HepG2 (cell line): ENCODE data around the gene ARFGEF2. TPM values are rescaled to one million over a fixed set of nuclear protein-coding genes. Genes with fewer than 3 reads are reported as not detected.
A peak's percentile ranks its signal among the peaks of the same experiment; 100 is the strongest.

Source experiments
- ATAC-seq: fragments of 200-7000 bp; cut with Tn5 transposase; 3 replicates; pipeline ENCODE4 v1.9.1; 2020; ENCODE audit warnings: mild to moderate bottlenecking, moderate library complexity
- BruUV-seq: library from RNA; stranded (reverse); fragments of 400-500 nt; replicated peaks from 2 replicates; lab custom pipeline; 2021; lab: Mats Ljungman, UMichigan
- CTCF ChIA-PET: fragments of 300-600 bp; formaldehyde crosslinking; extraction: SDS; loops from one replicate; lab custom pipeline; 2021; ENCODE audit warnings: low total read pairs, inconsistent platforms, low intra/inter-chr PET ratio; lab: Yijun Ruan, JAX
- POLR2A ChIA-PET: fragments of 350-600 bp; sonication (Branson Sonifier 250); formaldehyde crosslinking; loops from one replicate; lab custom pipeline; 2020; ENCODE audit warnings: antibody characterized with exemption, inconsistent platforms; lab: Yijun Ruan, JAX
- DNase-seq: peaks from one replicate; pipeline ENCODE4 v3.0.0-alpha.2; 2015; ENCODE audit warnings: low spot score
- FAIRE-seq: peaks from 3 replicates; lab custom pipeline; 2011; peaks lifted over from hg19 to GRCh38; lab: Jason Lieb, UNC
- H2AFZ ChIP-seq: one replicate; pipeline ENCODE4 v1.6.1; 2011; ENCODE audit warnings: low read length, inconsistent platforms
- H3K27ac ChIP-seq: fragments of 300-600 bp; 3 replicates; pipeline ENCODE4 v1.8.0; 2011; ENCODE audit warnings: mixed run types, mild to moderate bottlenecking, mixed read lengths, low read length, inconsistent platforms; ENCODE audit not compliant: insufficient read depth; ENCODE audit errors: extremely low read length
- H3K27me3 ChIP-seq, 2 experiments: fragments of 200-600 bp in 1 of 2; 2 replicates in 1 of 2; 3 replicates in 1 of 2; pipeline versions ENCODE4 v1.6.0 to v1.8.0; 2011; ENCODE audit warnings: low read length in 2 of 2, mild to moderate bottlenecking in 2 of 2, moderate library complexity in 2 of 2, inconsistent platforms in 1 of 2; ENCODE audit not compliant: insufficient read depth in 2 of 2, control insufficient read depth in 1 of 2
- H3K36me3 ChIP-seq, 2 experiments: fragments of 200-600 bp in 1 of 2; replicated peaks in 1 of 2; 2 replicates in 1 of 2; 3 replicates in 1 of 2; pipeline versions ENCODE4 v1.5.1 to v1.8.0; 2011; ENCODE audit warnings: low read length in 2 of 2, inconsistent platforms in 1 of 2; ENCODE audit not compliant: insufficient read depth in 2 of 2, control insufficient read depth in 1 of 2
- H3K4me1 ChIP-seq: 2 replicates; pipeline ENCODE4 v1.5.1; 2012; ENCODE audit warnings: low read length, inconsistent platforms; ENCODE audit not compliant: insufficient read depth
- H3K4me2 ChIP-seq: 2 replicates; pipeline ENCODE4 v1.6.0; 2011; ENCODE audit warnings: low read depth, low read length, inconsistent platforms
- H3K4me3 ChIP-seq, 3 experiments: fragments of 200-600 bp in 1 of 3; sonication (generic), shearing (Covaris generic) in 1 of 3; replicated peaks in 1 of 3; 2 replicates each; pipeline ENCODE4 v1.5.1; 2011 to 2016; ENCODE audit warnings: low read length in 3 of 3, inconsistent platforms in 2 of 3, low read depth in 2 of 3, mild to moderate bottlenecking in 2 of 3, control low read depth in 1 of 3, mixed read lengths in 1 of 3; ENCODE audit not compliant: insufficient read depth in 1 of 3
- H3K79me2 ChIP-seq: one replicate; pipeline ENCODE4 v1.6.1; 2011; ENCODE audit warnings: low read length, inconsistent platforms; ENCODE audit not compliant: insufficient read depth
- H3K9ac ChIP-seq: 2 replicates; pipeline ENCODE4 v1.6.0; 2011; ENCODE audit warnings: mild to moderate bottlenecking, low read depth, low read length, inconsistent platforms; ENCODE audit not compliant: insufficient read depth
- H3K9me3 ChIP-seq: 2 replicates; pipeline ENCODE4 v1.5.1; 2012; ENCODE audit warnings: mild to moderate bottlenecking, low read length
- H4K20me1 ChIP-seq: 2 replicates; pipeline ENCODE4 v1.6.0; 2011; ENCODE audit warnings: inconsistent platforms, mild to moderate bottlenecking, low read length, moderate library complexity; ENCODE audit not compliant: insufficient read depth
- HNF4A ChIP-seq: sonication (generic); formaldehyde crosslinking; IDR thresholded peaks from 2 replicates; pipeline ENCODE4 v1.4.0; 2020; ENCODE audit warnings: missing genetic modification reagents
- NFE2L1 ChIP-seq: sonication (generic); formaldehyde crosslinking; IDR thresholded peaks from 2 replicates; pipeline ENCODE4 v1.4.0; 2020; ENCODE audit warnings: missing genetic modification reagents, mild to moderate bottlenecking, borderline replicate concordance
- NFYC ChIP-seq: IDR thresholded peaks from 2 replicates; pipeline ENCODE4 v1.6.1; 2016; ENCODE audit warnings: missing genetic modification reagents, missing compliant biosample characterization
- RBM22 ChIP-seq: fragments of 200-400 bp; formaldehyde crosslinking; optimal IDR thresholded peaks from 2 replicates; pipeline ENCODE3; 2017; ENCODE audit warnings: mild to moderate bottlenecking, low read length, moderate library complexity
- TFAP4 ChIP-seq: sonication (generic); IDR thresholded peaks from 2 replicates; pipeline ENCODE4 v1.6.1; 2016; ENCODE audit warnings: low read depth, borderline replicate concordance
- ZNF292 ChIP-seq: sonication (generic); formaldehyde crosslinking; IDR thresholded peaks from 2 replicates; pipeline ENCODE4 v1.8.1; 2022; ENCODE audit warnings: mild to moderate bottlenecking, low read depth, missing genetic modification reagents, borderline replicate concordance
- ZNF7 ChIP-seq: IDR thresholded peaks from 2 replicates; pipeline ENCODE4 v1.6.1; 2016; ENCODE audit warnings: missing biosample characterization, missing genetic modification reagents
- ZNF746 ChIP-seq: sonication (generic); formaldehyde crosslinking; IDR thresholded peaks from 2 replicates; pipeline ENCODE4 v1.8.0; 2022; ENCODE audit warnings: mild to moderate bottlenecking, missing genetic modification reagents
- ZNF766 ChIP-seq: sonication (generic); formaldehyde crosslinking; IDR thresholded peaks from 2 replicates; pipeline ENCODE4 v1.5.0; 2020; ENCODE audit warnings: missing genetic modification reagents, borderline replicate concordance
- WGBS: methylation state at CpG from one replicate; pipeline ENCODE4 v1.1.6; 2017; ENCODE audit warnings: low lambda C conversion rate; 5-methylcytosine and 5-hydroxymethylcytosine counted together
- in situ Hi-C: cut with HindIII; loops from 2 replicates; pipeline ENCODE4 v1.10.0; 2017; ENCODE audit warnings: low pct_unique_long_range_greater_than_20kb; ENCODE audit not compliant: extremely low pct_ligation_motif_present
- intact Hi-C: fragments of 100-400 bp; cut with micrococcal nuclease; formaldehyde crosslinking; loops from one replicate; pipeline ENCODE4 v1.10.0; 2022; ENCODE audit not compliant: unreplicated experiment
- polyA plus RNA-seq, 8 experiments: library from polyadenylated mRNA; depleted of rRNA in 3 of 8; stranded (reverse) in 7 of 8; unstranded in 1 of 8; fragments of >200 nt; fragmentation: Illumina TruSeq in 4 of 8; extraction: Trizol in 4 of 8; gene quantifications; 2 replicates each; pipeline versions ENCODE4 v1.2.1 to v1.2.3, GENCODE V29; 2011 to 2016; ENCODE audit warnings: low read depth in 4 of 8, missing spikeins in 1 of 8, mixed read lengths in 1 of 8; ENCODE audit not compliant: insufficient read depth in 1 of 8
- total RNA-seq, 5 experiments: library from RNA; depleted of rRNA; stranded (reverse); fragments of >200 nt; fragmentation: Illumina TruSeq; extraction: Trizol; gene quantifications; 2 replicates each; pipeline ENCODE4 v1.2.3, GENCODE V29; 2016; ENCODE audit warnings: low read depth in 1 of 5
- TF ChIP-seq, protein P1 (sequence below): sonication (generic); formaldehyde crosslinking; conservative IDR thresholded peaks from 2 replicates; pipeline ENCODE4 v1.4.0; 2020; ENCODE audit warnings: missing genetic modification reagents
- TF ChIP-seq, protein P2 (sequence below): sonication (generic); formaldehyde crosslinking; IDR thresholded peaks from 2 replicates; pipeline ENCODE4 v1.4.0; 2020; ENCODE audit warnings: low read depth, mild to moderate bottlenecking, missing genetic modification reagents
- TF ChIP-seq, protein P3 (sequence below): sonication (generic); formaldehyde crosslinking; IDR thresholded peaks from 2 replicates; pipeline ENCODE4 v1.4.0; 2020; ENCODE audit warnings: missing genetic modification reagents

ARFGEF2 gene
- total and polyA plus RNA-seq, 2 of the 13 experiments (the other 11 are each of a cell fraction or from before 2014, with no cell fraction given): 44.0 to 60.8 TPM

GRCh38 chr20:48937674-48938073 lies 16.2 kb downstream of the ARFGEF2 start:
- BruUV-seq: no TSS peak
- H3K9ac ChIP-seq: no peak overlapping the region
- DNase-seq (no peak), FAIRE-seq (no peak), ATAC-seq (peak; percentile 41)
- no peak overlapping the region for H3K4me2 ChIP-seq
- peaks cover 9 to 21% of the 10 kb centered on the region in 2 experiments for H3K36me3 ChIP-seq
- intact Hi-C loops: no loop called here
- peak overlapping the region; percentile 4 for H3K27ac ChIP-seq
- POLR2A ChIA-PET: interaction anchor here (1.1 kb wide), 1 partner anchor 13 kb away, joined by 3 read pairs; no protein-coding TSS in a partner anchor
- TF ChIP-seq NFYC (0 out of 2 replicates have a peak, but pooled peaks have one; percentile 30), HNF4A (CRISPR knock-in tag) (peak; percentile 14; the same call in 1 of the 2 replicates), ZNF7 (CRISPR knock-in tag) (0 out of 2 replicates have a peak, but pooled peaks have one; percentile 10), ZNF746 (CRISPR knock-in tag) (no peak), RBM22 (peak; percentile 80), NFE2L1 (CRISPR knock-in tag) (no peak), TFAP4 (0 out of 2 replicates have a peak, but pooled peaks have one; percentile 18), ZNF292 (no peak), ZNF766 (CRISPR knock-in tag) (0 out of 2 replicates have a peak, but pooled peaks have one; percentile 24)
- TF ChIP-seq, protein P1, sequence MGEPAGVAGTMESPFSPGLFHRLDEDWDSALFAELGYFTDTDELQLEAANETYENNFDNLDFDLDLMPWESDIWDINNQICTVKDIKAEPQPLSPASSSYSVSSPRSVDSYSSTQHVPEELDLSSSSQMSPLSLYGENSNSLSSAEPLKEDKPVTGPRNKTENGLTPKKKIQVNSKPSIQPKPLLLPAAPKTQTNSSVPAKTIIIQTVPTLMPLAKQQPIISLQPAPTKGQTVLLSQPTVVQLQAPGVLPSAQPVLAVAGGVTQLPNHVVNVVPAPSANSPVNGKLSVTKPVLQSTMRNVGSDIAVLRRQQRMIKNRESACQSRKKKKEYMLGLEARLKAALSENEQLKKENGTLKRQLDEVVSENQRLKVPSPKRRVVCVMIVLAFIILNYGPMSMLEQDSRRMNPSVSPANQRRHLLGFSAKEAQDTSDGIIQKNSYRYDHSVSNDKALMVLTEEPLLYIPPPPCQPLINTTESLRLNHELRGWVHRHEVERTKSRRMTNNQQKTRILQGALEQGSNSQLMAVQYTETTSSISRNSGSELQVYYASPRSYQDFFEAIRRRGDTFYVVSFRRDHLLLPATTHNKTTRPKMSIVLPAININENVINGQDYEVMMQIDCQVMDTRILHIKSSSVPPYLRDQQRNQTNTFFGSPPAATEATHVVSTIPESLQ (CRISPR knock-in tag): 0 out of 2 replicates have a peak, but pooled peaks have one; percentile 50
- TF ChIP-seq, protein P2, sequence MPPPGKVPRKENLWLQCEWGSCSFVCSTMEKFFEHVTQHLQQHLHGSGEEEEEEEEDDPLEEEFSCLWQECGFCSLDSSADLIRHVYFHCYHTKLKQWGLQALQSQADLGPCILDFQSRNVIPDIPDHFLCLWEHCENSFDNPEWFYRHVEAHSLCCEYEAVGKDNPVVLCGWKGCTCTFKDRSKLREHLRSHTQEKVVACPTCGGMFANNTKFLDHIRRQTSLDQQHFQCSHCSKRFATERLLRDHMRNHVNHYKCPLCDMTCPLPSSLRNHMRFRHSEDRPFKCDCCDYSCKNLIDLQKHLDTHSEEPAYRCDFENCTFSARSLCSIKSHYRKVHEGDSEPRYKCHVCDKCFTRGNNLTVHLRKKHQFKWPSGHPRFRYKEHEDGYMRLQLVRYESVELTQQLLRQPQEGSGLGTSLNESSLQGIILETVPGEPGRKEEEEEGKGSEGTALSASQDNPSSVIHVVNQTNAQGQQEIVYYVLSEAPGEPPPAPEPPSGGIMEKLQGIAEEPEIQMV: no peak
- TF ChIP-seq, protein P3, sequence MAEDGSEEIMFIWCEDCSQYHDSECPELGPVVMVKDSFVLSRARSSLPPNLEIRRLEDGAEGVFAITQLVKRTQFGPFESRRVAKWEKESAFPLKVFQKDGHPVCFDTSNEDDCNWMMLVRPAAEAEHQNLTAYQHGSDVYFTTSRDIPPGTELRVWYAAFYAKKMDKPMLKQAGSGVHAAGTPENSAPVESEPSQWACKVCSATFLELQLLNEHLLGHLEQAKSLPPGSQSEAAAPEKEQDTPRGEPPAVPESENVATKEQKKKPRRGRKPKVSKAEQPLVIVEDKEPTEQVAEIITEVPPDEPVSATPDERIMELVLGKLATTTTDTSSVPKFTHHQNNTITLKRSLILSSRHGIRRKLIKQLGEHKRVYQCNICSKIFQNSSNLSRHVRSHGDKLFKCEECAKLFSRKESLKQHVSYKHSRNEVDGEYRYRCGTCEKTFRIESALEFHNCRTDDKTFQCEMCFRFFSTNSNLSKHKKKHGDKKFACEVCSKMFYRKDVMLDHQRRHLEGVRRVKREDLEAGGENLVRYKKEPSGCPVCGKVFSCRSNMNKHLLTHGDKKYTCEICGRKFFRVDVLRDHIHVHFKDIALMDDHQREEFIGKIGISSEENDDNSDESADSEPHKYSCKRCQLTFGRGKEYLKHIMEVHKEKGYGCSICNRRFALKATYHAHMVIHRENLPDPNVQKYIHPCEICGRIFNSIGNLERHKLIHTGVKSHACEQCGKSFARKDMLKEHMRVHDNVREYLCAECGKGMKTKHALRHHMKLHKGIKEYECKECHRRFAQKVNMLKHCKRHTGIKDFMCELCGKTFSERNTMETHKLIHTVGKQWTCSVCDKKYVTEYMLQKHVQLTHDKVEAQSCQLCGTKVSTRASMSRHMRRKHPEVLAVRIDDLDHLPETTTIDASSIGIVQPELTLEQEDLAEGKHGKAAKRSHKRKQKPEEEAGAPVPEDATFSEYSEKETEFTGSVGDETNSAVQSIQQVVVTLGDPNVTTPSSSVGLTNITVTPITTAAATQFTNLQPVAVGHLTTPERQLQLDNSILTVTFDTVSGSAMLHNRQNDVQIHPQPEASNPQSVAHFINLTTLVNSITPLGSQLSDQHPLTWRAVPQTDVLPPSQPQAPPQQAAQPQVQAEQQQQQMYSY: peak; percentile 95
- no peaks in the 10 kb centered on the region for H3K9me3 ChIP-seq
- H3K4me3 ChIP-seq: no peak overlapping the region
- CTCF ChIA-PET: no interaction called here
- H3K27me3 ChIP-seq: no peaks in the 10 kb centered on the region
- in situ Hi-C loops: no loop called here
- H2AFZ ChIP-seq: no peak overlapping the region
- H3K79me2 ChIP-seq: peaks cover 63% of the 10 kb centered on the region
- WGBS: 65% methylated on average over 5 of the region's 5 CpGs
- peaks cover 48% of the 10 kb centered on the region for H3K4me1 ChIP-seq
- peaks cover 55% of the 10 kb centered on the region for H4K20me1 ChIP-seq
